GM10266 (cell line): Measurements from ENCODE around the gene RERE.
A peak's percentile ranks its signal among the peaks of the same experiment; 100 is the strongest.
"Not testable (repeated sequence)": the region's sequence is repeated elsewhere in the genome, so short reads cannot be mapped to it uniquely, and the experiment has no call there.

Source experiments
- DNase-seq: peaks from one replicate; pipeline ENCODE4 v3.0.0; 2012; ENCODE audit errors: extremely low spot score
- TF ChIP-seq, protein P1 (sequence below): IDR thresholded peaks from 2 replicates; pipeline ENCODE4 v1.5.1; 2012; ENCODE audit warnings: mild to moderate bottlenecking, low read depth; ENCODE audit not compliant: control insufficient read depth, insufficient read depth; ENCODE audit errors: missing control alignments

RERE gene

DNA sequence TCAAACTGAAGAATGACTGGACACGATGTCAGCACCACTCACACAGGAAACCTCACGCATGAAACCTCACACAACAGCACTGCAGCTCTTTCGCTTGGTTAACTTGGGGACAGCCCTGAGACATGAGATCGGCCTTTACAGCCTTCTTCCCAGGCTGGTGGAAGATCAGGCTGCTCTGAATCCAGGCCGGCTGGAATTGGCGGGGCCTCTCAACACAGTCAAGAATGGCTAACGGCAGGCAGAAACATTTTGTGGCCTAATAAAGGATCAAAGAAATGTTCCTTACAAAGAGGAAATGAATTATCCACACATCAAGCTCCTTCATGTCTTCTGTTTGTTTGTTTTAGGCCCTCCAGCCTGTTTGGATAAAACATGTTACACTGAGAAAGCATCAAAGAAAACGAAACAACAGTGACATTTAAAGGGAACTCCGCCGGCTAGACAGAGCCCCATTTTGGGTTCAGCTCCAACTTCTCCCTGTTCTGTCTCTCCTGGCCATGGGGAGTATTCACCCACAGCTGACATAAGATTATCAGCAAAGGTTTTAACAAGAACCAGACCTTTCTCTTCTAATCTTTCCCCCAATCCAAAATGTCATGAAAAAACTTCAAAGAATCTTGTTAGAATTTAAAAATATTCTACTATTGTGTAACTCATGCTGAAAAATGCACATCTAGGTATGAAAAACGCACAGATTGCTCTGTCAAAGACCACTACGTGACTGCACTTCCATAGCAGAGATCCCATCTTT, 368.4 kb downstream of the RERE start:
- DNase-seq: no peak
- TF ChIP-seq, protein P1, sequence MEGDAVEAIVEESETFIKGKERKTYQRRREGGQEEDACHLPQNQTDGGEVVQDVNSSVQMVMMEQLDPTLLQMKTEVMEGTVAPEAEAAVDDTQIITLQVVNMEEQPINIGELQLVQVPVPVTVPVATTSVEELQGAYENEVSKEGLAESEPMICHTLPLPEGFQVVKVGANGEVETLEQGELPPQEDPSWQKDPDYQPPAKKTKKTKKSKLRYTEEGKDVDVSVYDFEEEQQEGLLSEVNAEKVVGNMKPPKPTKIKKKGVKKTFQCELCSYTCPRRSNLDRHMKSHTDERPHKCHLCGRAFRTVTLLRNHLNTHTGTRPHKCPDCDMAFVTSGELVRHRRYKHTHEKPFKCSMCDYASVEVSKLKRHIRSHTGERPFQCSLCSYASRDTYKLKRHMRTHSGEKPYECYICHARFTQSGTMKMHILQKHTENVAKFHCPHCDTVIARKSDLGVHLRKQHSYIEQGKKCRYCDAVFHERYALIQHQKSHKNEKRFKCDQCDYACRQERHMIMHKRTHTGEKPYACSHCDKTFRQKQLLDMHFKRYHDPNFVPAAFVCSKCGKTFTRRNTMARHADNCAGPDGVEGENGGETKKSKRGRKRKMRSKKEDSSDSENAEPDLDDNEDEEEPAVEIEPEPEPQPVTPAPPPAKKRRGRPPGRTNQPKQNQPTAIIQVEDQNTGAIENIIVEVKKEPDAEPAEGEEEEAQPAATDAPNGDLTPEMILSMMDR: no peak

DNA sequence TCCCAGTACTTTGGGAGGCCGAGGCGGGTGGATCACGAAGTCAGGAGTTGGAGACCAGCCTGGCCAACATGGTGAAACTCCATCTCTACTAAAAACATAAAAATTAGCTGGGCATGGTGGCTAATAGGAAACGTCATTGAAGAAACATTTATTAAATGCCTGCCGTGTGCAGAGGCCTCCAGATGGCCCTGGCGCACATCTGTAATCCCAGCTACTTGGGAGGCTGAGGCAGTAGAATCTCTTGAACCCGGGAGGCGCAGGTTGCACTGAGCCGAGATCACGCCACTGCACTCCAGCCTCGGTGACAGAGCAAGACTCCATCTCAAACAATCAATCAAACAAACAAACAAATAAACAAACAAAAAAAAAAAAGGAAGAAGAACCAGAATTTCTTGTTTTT, 368.9 kb downstream of the RERE start:
- not testable (repeated sequence) for DNase-seq

DNA sequence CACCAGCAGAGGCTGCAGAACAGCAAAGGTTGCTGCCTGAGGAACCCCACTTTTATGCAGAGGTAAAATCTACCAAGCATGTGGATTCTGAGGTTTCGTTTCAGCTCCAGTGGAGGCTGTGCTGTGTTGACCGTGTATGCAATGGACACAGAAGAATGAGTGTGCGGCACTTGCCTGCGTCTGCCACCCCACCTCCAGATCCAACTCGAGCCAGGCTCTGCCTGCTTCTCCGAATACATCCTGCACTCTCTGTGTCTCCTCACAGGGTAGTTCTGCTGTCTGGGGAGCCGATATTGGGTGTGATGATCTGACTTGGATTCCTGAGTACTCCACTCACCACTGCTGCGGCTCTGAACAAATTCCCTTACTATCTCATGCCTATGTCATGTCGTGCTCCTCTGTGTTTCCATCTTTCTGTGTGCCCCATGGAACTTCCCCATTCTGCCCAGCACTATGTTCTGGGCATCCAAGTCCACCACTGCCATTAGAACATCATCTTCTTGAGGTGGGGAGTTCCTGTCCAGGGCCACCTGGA, 369.8 kb downstream of the RERE start:
- DNase-seq: no peak
- TF ChIP-seq, protein P1: no peak

DNA sequence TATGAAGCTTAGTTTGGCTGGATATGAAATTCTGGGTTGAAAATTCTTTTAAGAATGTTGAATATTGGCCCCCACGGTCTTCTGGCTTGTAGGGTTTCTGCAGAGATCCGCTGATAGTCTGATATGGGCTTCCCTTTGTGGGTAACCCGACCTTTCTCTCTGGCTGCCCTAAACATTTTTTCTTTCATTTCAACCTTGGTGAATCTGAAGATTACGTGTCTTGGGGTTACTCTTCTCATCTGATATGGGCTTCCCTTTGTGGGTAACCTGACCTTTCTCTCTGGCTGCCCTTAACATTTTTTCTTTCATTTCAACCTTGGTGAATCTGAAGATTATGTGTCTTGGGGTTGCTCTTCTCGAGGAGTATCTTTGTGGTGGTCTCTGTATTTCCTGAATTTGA, 371.3 kb downstream of the RERE start:
- not testable (repeated sequence) for DNase-seq

DNA sequence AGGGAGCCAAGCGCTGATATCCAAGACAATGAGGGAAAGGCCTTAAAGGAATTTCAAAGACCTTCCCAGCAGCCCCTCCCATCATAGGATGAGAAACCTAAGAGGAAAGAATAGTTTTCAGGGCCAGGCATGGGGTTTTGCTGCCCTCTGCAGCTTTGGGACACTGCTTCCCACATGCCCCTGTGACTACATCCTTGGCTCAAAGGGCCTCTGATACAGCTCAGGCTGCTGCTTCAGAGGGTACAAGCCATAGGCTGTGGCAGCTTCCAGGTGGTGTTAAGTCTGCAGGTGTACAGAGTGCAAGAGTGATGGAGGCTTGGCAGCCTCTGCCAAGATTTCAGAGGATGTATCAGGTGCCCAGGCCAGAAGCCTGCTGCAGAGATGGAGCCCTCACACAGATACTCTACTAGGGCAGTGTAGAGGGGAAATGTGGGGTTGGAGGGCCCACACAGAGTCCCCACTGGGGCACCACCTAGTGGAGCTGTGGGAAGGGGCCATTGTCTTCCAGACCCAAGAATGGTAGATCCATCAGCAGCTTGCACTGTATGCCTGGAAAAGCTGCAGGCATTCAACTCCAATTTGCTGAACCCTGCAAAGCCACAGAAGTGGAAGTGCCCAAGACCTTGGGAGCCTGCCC, 373.8 kb downstream of the RERE start:
- DNase-seq: no peak
- TF ChIP-seq, protein P1: no peak

DNA sequence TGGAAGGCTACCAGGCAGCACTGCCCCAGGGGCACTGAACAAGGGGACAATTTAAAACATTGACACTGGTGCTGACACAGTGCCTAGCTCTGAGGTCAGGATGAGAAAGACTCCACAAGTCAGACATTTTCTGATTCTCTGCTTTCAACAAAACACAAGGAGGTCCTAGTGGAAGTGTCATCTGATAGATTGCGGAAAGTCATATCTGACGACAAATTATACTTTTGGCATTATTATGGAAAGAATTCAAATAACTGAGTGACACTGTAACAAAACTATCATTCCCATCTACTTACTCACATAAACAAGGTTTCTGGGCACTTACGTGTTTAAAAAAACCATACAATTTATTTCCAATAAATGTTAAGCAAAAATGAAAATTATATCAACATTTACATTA, 376.0 kb downstream of the RERE start:
- TF ChIP-seq, protein P1: no peak
- no peak for DNase-seq

DNA sequence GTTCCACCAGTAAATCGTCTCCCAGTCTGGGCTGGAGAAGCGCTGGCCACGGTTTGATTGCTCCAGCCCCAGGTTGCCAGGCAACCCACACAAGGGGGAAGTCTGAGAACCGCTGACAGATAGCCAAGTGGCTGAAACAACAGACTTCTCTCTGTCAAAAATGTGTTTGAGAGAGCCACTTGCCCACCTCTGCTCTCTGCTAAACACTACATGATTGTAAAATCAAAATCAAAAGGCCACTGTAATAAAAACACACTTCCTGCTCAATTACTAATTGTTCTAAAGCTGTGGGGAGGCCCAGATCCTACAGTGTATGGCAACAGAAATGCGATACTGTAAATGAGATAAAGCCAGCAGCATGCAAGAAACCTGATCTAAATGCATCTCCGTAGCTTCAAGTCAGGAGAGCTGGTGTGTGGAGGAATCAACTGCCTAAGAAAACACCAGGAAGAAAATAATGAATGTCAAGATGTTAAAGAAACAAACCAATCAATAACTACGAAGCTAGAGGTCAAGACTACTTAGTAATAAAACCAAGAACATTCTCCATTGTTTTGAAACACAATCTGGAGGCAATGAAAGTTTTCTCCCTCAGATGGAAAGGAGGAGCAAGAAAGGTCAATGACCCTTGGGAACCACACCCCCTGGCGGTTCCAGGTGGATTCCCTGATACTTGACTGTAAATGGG, 378.3 kb downstream of the RERE start:
- DNase-seq: peak; percentile 72
- TF ChIP-seq, protein P1: no peak

DNA sequence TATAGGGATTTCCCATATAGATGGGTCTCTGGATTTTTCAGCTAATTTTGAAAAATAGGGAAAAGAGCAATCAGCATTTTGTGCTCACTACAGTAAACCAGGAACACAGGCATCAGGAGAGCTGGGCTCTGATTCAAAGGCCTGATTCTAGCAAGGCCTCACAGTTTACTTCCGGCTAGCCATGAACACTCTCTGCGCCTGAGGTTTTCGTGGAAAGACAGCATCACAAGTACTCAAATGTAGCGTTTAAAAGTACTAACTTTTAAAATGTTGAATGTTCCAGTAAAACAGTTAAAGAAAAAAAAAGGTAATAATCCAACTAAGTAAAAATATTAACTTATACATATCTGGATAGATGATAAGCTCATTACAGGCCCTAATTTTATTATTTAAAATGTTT, 379.0 kb downstream of the RERE start:
- TF ChIP-seq, protein P1: no peak
- no peak for DNase-seq
